MM.1S (cell line): Measurements from ENCODE around the gene RMND5A.

Source experiments
- EZH2 ChIP-seq: fragments of 300-600 bp; sonication (generic); optimal IDR thresholded peaks from 2 replicates; pipeline ENCODE3; 2017; ENCODE audit warnings: low read depth, mild to moderate bottlenecking, antibody characterized with exemption, low read length, mixed read lengths
- EZH2phosphoT487 ChIP-seq: fragments of 300-600 bp; sonication (generic); IDR thresholded peaks from 2 replicates; pipeline ENCODE4 v1.6.1; 2018; ENCODE audit warnings: antibody characterized with exemption, low read length
- TF ChIP-seq, protein P1 (sequence below): fragments of 300-600 bp; sonication (generic); IDR thresholded peaks from 2 replicates; pipeline ENCODE4 v1.5.1; 2016; ENCODE audit warnings: antibody characterized with exemption, low read length, mixed read lengths

DNA sequence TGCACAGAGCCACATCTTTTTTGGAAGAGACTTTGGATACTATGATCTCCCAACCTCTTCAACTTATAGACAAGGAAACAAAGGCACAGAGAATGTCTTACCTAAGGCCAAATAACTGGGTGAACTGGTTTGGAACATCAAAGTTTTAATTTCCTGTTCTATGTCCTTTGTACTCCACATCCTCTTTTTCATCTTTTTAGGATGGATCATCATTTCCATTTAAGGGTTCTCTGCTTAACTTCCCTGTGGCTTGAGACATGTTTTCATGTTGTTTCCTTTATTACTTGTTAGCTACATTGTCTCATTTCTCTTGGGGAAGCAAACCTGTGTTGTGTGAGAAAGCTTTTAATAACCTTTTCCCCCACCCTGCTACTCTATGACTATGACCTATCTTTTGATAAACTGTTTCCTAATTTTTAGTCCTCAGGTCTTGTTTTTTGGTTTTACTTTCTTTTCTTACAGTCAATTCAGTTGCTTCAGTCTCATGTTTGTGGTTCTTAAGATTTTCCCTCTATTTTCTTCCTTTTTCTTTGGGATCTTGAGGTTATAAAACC lies 22.5 kb upstream of the RMND5A start:
- TF ChIP-seq, protein P1, sequence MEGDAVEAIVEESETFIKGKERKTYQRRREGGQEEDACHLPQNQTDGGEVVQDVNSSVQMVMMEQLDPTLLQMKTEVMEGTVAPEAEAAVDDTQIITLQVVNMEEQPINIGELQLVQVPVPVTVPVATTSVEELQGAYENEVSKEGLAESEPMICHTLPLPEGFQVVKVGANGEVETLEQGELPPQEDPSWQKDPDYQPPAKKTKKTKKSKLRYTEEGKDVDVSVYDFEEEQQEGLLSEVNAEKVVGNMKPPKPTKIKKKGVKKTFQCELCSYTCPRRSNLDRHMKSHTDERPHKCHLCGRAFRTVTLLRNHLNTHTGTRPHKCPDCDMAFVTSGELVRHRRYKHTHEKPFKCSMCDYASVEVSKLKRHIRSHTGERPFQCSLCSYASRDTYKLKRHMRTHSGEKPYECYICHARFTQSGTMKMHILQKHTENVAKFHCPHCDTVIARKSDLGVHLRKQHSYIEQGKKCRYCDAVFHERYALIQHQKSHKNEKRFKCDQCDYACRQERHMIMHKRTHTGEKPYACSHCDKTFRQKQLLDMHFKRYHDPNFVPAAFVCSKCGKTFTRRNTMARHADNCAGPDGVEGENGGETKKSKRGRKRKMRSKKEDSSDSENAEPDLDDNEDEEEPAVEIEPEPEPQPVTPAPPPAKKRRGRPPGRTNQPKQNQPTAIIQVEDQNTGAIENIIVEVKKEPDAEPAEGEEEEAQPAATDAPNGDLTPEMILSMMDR, result no peak
- TF ChIP-seq EZH2, result no peak
- TF ChIP-seq EZH2phosphoT487, result no peak
